Adipocyte (in vitro differentiated cells): Measurements from ENCODE around the gene UFD1.

Source experiments
- DNase-seq: peaks from one replicate; pipeline ENCODE4 v3.0.0-alpha.2; 2015; ENCODE audit warnings: low read depth
- H3K27me3 ChIP-seq: replicated peaks from 2 replicates; pipeline ENCODE4 v1.7.0; 2013; ENCODE audit warnings: mild to moderate bottlenecking, low read length, moderate library complexity; ENCODE audit not compliant: control insufficient read depth, insufficient read depth
- H3K36me3 ChIP-seq: 2 replicates; pipeline ENCODE4 v1.7.0; 2013; ENCODE audit warnings: low read length, mild to moderate bottlenecking, moderate library complexity; ENCODE audit not compliant: control insufficient read depth, insufficient read depth, severe bottlenecking
- H3K4me1 ChIP-seq: 2 replicates; pipeline ENCODE4 v1.7.0; 2013; ENCODE audit warnings: mild to moderate bottlenecking, low read length, moderate library complexity; ENCODE audit not compliant: control insufficient read depth, insufficient read depth
- H3K4me3 ChIP-seq: 2 replicates; pipeline ENCODE4 v1.7.0; 2013; ENCODE audit warnings: mild to moderate bottlenecking, low read length, moderate library complexity
- H3K9ac ChIP-seq: 2 replicates; pipeline ENCODE4 v1.7.0; 2013; ENCODE audit warnings: mild to moderate bottlenecking, low read length, moderate library complexity
- H3K9me3 ChIP-seq: 2 replicates; pipeline ENCODE4 v1.7.0; 2013; ENCODE audit warnings: mild to moderate bottlenecking, low read length, moderate library complexity; ENCODE audit not compliant: control insufficient read depth

UFD1 gene

DNA sequence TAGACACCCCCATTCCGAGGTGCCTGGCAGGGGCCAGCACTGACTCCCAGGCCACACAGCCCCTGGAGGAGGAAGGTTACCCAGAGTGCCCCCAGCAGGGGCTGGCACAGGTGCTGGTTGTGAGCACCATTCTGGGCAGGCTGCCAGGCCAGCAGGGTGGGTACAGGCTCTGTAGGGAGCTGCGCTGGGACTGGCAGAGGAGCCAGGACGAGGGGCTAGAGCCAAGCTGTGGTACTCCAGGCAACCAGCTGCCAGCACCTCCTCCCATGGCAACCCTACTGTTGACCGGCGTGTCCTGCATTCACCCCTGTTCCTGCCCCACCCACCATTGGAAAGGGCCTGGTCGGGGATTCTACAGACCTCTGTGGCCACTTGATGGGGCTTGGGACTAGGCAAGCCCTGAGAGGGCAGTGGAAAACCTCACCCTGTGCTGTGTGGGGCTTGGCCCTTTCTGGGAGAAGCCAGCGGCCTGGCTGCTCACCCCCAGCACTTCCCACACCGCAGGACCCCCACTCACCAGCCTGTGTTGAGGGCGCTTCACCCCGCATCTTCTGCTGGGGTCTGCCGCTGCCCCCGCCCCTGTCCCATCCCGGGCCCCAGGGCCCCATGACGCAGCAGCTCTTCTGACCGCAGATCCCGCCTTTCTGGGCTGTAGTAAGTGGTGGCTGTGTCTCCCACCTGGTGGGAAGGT, 43.3 kb upstream of the UFD1 start:
- Histone ChIP-seq H3K9ac (no peak overlapping the region), H3K4me3 (no peak overlapping the region)
- no peak for DNase-seq

DNA sequence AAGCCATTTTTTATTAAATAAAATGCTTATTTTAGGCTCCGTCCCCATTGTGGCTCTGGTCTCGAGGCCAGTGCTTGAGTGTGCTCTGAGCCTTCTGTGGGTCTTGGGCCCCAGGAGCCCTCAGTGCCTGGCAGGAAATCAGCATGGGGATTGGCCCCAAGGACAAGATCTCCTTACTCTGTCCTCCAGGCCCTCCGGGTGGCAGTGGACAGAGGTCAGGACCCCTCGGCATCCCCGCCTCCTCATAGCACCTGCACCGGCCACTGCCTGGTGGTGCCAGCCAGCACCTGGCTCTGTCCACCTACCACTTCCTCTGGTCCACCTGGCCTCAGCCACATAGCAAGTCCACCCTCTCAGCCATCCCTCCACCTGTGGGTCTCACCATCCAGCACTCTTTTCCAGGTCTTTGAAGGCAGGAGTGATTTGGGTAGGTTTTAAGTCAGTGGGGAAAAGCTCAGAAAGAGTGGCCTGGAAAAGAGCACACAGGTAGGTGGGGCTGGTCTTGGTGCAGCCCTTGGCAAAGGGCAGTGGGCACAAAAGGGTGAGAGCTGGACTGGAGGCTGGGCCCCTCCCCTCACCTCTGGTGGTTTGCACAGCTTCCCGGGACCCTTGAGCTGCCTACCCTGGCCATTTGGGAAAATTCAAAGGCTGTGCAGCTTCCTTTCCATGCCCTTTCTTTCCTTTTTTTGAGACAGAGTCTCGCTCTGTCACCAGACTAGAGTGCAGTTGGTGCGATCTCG, 41.7 kb upstream of the UFD1 start:
- DNase-seq, result no peak
- Histone ChIP-seq H3K36me3 (no peaks in the 10 kb centered on the region), H3K27me3 (peaks cover 25% of the 10 kb centered on the region), H3K4me1 (peaks cover 7% of the 10 kb centered on the region), H3K9ac (no peak overlapping the region), H3K9me3 (no peaks in the 10 kb centered on the region), H3K4me3 (no peak overlapping the region)

More for the DNA sequence above, 43.3 kb upstream of the UFD1 start:
- H3K27me3 ChIP-seq, result peaks cover 28% of the 10 kb centered on the region
- no peaks in the 10 kb centered on the region for H3K9me3 ChIP-seq
- H3K4me1 ChIP-seq, result peaks cover 7% of the 10 kb centered on the region
- H3K36me3 ChIP-seq, result no peaks in the 10 kb centered on the region

DNA sequence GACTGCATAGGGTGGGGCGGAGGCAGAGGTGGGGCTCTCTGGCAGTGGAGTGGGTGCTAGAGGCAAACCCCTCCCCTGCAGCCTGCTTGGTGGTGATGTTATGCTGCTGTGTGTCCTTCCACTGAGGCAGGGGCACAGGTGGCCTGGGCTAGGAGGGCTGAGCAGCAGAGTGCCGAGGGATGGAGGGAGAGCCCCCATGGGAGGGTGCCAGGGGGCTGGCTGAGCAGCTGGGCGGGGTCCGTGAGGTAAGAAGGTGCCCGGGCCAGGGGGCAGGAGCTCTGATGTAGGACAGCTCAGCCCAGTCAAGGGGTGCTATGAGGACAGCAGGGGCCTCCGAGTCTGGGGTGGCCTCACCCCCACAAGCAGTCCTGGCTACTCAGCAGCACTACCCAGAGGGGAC, 41.0 kb upstream of the UFD1 start:
- DNase-seq, result no peak
- H3K36me3 ChIP-seq, result no peaks in the 10 kb centered on the region

DNA sequence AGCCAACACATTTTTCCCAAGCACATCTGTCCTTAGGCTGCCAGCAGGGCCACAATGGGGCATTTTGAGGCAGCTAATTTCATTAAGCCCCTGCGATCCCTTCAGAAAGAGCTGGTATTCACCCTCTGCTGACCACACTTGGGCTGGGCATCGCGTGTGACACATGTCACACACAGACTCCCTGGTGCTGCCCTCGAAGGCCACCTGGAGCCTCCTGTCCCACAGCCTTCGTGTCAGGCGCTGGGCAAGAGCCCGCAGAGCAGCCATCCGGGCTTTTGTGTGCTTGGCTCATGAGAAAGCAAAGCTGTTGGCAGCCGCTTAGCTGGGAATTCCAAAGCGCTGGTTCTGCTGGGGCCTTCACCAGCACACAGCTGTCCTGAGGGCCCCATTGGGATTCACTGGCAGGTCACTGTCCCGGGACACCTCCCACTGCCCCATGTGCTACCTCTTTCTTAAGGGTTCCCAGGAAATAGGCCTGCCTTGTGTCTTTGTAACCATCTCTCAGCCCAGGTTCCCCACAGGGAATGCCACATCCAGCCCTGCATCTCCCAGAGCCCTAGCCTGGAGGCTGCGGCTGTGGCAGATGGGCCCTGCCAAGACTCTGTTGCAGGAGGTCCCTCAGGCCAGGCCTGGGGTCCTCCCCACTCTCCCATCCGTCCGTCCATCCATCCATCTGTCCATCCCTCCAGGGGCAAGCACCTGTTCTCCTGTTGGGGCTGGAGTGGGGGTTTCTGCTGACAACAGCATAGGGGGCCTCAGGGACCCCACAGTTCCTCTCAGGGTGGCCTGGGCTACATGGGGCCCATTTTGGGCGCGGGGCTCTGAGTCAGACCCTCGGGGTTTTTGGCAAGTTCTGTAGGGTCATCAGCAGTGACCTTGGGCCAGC, 40.3 kb upstream of the UFD1 start:
- Histone ChIP-seq H3K4me3 (no peak overlapping the region), H3K27me3 (peaks cover 18% of the 10 kb centered on the region), H3K9ac (no peak overlapping the region), H3K36me3 (no peaks in the 10 kb centered on the region), H3K4me1 (peaks cover 6% of the 10 kb centered on the region), H3K9me3 (peaks cover under 1% of the 10 kb centered on the region)
- DNase-seq, result no peak

More for the DNA sequence above, 41.0 kb upstream of the UFD1 start:
- H3K9ac ChIP-seq, result no peak overlapping the region
- no peak overlapping the region for H3K4me3 ChIP-seq
- peaks cover 7% of the 10 kb centered on the region for H3K4me1 ChIP-seq
- no peaks in the 10 kb centered on the region for H3K9me3 ChIP-seq
- H3K27me3 ChIP-seq, result peaks cover 22% of the 10 kb centered on the region

DNA sequence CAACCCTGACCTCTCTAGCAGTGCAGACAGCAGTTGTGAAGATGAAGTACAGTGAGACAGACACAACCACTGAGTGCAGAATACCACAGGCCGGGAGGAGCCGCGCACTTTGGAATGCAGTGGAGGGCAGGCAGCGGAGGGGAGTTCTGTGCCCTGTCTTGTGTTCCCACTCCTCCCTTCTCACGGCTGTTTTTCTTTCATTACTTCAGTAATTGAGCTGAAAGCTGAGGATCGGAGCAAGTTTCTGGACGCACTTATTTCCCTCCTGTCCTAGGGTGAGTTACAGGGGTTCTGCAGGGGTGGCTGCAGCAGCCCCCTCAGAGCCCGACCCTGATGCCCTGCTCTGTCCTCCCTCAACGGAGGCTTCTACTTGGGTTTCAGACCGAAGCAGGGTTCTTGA, 39.6 kb upstream of the UFD1 start:
- peaks cover 3% of the 10 kb centered on the region for H3K4me1 ChIP-seq
- H3K27me3 ChIP-seq, result peaks cover 12% of the 10 kb centered on the region
- H3K4me3 ChIP-seq, result no peak overlapping the region
- H3K9me3 ChIP-seq, result peaks cover 7% of the 10 kb centered on the region
- no peaks in the 10 kb centered on the region for H3K36me3 ChIP-seq
- DNase-seq, result no peak
- no peak overlapping the region for H3K9ac ChIP-seq

DNA sequence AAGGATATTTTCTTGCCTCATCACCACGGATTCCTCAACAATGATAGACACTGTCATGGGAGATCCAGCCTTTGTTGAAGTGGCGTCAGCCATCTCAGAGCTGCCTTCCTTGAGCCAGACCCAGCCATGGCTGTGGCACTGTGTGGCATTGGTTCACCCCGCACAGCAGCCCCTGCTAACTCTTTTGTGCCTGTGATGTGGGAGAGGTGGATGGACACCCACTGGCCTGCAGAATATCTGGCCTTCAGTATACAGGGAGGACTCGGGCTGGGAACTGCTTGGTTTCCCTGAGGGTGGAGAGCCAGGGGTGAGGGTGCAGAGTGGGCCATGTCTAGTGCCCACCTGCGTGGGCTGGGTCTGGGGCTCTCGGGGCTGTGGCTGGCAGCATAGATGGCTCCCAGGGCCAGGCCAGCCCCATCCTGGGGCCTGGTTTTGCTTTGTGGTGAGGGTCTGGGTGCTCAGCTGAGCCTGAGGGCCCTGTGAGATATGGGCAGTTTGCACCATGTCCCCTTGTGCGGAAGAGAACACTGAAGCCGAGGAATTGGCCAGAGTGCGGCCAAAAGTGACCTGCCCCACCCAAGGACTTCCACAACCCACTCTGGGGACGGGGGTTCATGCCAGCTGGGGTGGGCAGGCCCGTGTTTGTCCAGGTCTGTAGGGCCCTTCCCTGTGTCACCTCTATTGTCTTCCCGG, 39.1 kb upstream of the UFD1 start:
- H3K4me3 ChIP-seq, result no peak overlapping the region
- no peaks in the 10 kb centered on the region for H3K4me1 ChIP-seq
- no peak for DNase-seq
- H3K36me3 ChIP-seq, result no peaks in the 10 kb centered on the region
- H3K9me3 ChIP-seq, result peaks cover 12% of the 10 kb centered on the region
- H3K27me3 ChIP-seq, result peaks cover 10% of the 10 kb centered on the region
- H3K9ac ChIP-seq, result no peak overlapping the region

DNA sequence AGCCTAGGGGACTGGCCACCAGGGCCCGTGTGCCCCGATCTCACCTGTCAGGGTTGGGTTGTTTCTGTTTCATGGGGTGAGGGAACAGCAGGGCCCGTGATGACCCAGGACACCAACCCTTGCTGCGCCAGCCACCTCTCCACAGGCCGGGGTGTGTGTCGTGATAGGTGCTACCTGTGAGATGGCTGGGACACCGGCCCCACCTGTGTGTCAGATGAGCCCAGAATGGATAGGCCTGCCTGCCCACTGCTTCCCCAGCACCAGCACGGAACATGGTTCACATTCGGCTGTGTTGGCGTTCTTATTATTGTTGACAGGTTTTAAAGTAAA, 38.1 kb upstream of the UFD1 start:
- Histone ChIP-seq H3K4me3 (no peak overlapping the region), H3K9me3 (peaks cover 12% of the 10 kb centered on the region), H3K9ac (no peak overlapping the region), H3K27me3 (peaks cover under 1% of the 10 kb centered on the region), H3K36me3 (no peaks in the 10 kb centered on the region), H3K4me1 (no peaks in the 10 kb centered on the region)
- DNase-seq, result no peak

DNA sequence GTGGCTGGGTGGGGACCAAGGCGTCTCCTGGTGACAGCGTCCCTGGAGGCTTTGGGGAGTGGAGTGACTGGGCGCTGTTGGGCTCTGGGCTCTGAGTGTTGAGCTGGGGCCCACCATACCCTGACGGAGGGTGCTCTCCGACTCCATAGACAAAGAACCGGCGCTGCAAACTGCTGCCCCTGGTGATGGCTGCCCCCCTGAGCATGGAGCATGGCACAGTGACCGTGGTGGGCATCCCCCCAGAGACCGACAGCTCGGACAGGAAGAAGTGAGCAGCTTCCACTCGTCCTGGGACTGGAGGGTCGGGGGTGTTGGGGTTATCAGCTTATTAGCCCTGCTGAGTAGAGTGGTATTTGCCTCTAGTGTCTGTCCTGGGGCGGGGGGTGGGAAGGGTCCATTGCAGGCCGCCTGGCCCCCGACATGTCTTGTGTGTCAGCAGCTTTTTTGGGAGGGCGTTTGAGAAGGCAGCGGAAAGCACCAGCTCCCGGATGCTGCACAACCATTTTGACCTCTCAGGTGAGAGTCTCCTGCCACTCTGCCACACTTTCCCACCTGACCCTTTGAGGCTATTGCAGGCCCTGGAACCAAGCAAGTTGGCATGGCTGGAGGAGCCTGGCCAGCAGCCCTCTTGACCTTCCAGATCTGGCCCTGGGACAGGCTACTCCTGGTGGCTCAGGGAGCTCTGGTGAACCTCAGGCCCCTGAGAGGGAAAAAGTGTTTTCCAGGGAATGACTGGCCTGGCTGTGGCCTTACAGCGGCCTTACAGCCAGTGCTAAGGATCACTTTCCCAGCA, 37.6 kb upstream of the UFD1 start:
- no peak for DNase-seq
- Histone ChIP-seq H3K4me3 (no peak overlapping the region), H3K36me3 (no peaks in the 10 kb centered on the region), H3K9me3 (peaks cover 12% of the 10 kb centered on the region), H3K27me3 (no peaks in the 10 kb centered on the region), H3K4me1 (no peaks in the 10 kb centered on the region), H3K9ac (no peak overlapping the region)

DNA sequence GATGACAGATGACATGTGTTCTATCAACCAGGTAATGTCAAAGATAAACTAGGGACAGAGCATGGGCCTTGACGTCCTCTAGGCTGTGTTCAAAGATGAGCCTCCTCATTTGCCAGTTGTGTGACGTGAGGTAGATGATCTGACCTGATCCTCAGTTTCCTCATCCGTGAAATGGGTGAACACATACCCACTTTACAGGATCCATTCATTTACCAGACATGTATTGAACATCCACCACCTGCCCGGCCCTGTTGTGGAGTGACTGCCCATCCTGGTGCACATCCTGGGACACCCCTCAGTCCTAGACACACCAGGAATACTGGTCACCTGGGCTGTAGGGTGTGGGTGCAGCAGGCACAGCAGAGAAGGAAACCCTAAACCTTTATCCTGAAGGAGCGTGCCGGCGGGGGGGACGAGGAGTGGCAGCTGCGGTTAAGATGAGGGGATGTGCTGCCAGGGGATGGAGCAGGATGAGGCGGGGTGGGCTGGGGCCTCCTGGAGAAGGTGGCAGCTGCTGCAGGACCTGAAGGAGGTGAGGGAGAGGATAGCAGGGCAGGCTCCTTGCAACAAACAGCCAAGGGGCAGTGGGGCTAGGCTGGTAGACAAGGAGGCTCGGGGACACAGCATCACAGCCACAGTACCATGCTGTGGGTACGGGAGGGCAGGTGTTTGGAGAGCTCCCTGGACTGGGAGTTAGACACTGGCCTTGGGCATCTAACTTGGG, 36.8 kb upstream of the UFD1 start:
- H3K27me3 ChIP-seq, result no peaks in the 10 kb centered on the region
- no peak for DNase-seq
- no peak overlapping the region for H3K9ac ChIP-seq
- no peaks in the 10 kb centered on the region for H3K36me3 ChIP-seq
- no peak overlapping the region for H3K4me3 ChIP-seq
- peaks cover 12% of the 10 kb centered on the region for H3K9me3 ChIP-seq
- H3K4me1 ChIP-seq, result no peaks in the 10 kb centered on the region
